Measurements from ENCODE around the gene PAGE2.

PAGE2 gene

DNA sequence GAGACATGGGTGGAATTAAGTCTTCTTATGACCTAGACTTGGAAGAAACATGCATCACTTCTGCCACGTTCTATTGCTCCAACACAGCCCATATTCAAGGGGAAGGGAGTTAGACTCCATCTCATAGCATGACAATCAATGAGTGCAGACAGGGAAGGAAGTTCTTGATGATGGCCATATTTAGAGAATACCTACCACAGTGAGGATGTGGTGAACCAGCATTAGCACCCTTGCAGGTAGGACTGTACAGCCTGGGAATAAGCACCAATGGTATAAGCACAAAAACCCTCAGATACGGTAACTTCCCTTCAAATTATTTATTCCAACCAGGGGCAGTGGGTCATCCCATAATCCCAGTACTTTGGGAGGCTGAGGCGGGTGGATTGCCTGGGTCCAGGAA, 29.8 kb downstream of the PAGE2 start:
- TF ChIP-seq, protein P1, sequence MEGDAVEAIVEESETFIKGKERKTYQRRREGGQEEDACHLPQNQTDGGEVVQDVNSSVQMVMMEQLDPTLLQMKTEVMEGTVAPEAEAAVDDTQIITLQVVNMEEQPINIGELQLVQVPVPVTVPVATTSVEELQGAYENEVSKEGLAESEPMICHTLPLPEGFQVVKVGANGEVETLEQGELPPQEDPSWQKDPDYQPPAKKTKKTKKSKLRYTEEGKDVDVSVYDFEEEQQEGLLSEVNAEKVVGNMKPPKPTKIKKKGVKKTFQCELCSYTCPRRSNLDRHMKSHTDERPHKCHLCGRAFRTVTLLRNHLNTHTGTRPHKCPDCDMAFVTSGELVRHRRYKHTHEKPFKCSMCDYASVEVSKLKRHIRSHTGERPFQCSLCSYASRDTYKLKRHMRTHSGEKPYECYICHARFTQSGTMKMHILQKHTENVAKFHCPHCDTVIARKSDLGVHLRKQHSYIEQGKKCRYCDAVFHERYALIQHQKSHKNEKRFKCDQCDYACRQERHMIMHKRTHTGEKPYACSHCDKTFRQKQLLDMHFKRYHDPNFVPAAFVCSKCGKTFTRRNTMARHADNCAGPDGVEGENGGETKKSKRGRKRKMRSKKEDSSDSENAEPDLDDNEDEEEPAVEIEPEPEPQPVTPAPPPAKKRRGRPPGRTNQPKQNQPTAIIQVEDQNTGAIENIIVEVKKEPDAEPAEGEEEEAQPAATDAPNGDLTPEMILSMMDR (conservative IDR thresholded peaks at IDR 0.05; ENCODE audit: low read depth, low read length), result no peak
- Histone ChIP-seq H3K27ac (no peak overlapping the region), H3K36me3 (ENCODE audit: insufficient read depth) (no peaks in the 10 kb centered on the region), H3K9ac (no peak overlapping the region), H2AFZ (ENCODE audit: low read depth) (no peak overlapping the region), H3K27me3 (ENCODE audit: insufficient read depth, low read depth) (no peaks in the 10 kb centered on the region), H4K20me1 (ENCODE audit: insufficient read depth) (no peaks in the 10 kb centered on the region), H3K4me2 (no peak overlapping the region), H3K4me3 (IDR thresholded peaks at IDR 0.05; ENCODE audit: insufficient read depth, low read depth, low read length) (no peak overlapping the region), H3K79me2 (ENCODE audit: insufficient read depth, low read depth) (no peaks in the 10 kb centered on the region), H3K4me1 (ENCODE audit: low read depth, poor library complexity, severe bottlenecking) (no peaks in the 10 kb centered on the region)

DNA sequence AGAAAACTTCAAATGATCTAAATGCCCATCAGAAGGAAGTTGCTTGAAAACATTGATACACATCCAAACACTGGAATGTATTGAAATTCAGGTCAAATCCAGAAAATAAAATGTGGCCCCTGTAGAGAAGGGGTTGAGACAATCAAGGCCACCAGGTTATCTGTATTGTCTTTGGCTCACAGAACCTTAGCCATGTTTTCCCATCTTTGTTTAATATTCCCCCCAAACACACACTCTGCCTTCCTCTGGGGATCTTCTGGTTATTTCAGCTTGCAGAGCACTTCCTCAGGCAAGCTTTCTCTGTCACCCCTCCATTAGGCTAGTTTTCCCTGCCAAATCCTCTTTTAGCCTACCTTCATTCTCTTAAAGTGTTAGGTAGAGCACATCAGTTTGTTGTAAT, 30.5 kb downstream of the PAGE2 start:
- no peaks in the 10 kb centered on the region for H3K79me2 ChIP-seq (ENCODE audit: insufficient read depth, low read depth)
- H3K36me3 ChIP-seq (ENCODE audit: insufficient read depth), result no peaks in the 10 kb centered on the region
- H3K9ac ChIP-seq, result no peak overlapping the region
- no peaks in the 10 kb centered on the region for H3K27me3 ChIP-seq (ENCODE audit: insufficient read depth, low read depth)
- H3K4me3 ChIP-seq (IDR thresholded peaks at IDR 0.05; ENCODE audit: insufficient read depth, low read depth, low read length), result no peak overlapping the region
- no peak overlapping the region for H3K27ac ChIP-seq
- TF ChIP-seq, protein P1 (conservative IDR thresholded peaks at IDR 0.05; ENCODE audit: low read depth, low read length), result no peak
- H3K4me1 ChIP-seq (ENCODE audit: low read depth, poor library complexity, severe bottlenecking), result no peaks in the 10 kb centered on the region
- H4K20me1 ChIP-seq (ENCODE audit: insufficient read depth), result no peaks in the 10 kb centered on the region
- no peak overlapping the region for H2AFZ ChIP-seq (ENCODE audit: low read depth)
- H3K4me2 ChIP-seq, result no peak overlapping the region

DNA sequence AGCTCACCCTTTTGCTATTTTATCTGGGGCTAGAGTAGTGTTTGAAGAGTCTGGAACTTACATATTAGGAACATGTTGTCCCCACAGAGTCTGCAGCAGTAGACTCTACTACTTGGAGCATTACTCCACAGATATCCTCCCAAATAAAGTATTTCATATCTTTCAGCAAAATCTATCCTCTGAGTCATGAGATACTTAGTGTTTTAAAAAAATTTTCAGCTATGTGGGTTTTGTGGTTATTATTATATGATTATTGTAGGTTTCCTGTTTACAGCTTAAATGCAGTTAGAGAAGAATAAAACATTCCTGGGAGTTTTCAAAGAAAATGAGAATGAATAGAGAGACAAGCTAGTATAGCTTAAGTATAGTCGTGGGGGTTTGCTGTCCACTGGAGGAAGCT, 30.9 kb downstream of the PAGE2 start:
- H3K4me3 ChIP-seq (IDR thresholded peaks at IDR 0.05; ENCODE audit: insufficient read depth, low read depth, low read length), result no peak overlapping the region
- TF ChIP-seq, protein P1 (conservative IDR thresholded peaks at IDR 0.05; ENCODE audit: low read depth, low read length), result no peak
- H3K27ac ChIP-seq, result no peak overlapping the region
- H3K79me2 ChIP-seq (ENCODE audit: insufficient read depth, low read depth), result no peaks in the 10 kb centered on the region
- H3K4me2 ChIP-seq, result no peak overlapping the region
- H4K20me1 ChIP-seq (ENCODE audit: insufficient read depth), result no peaks in the 10 kb centered on the region
- H3K36me3 ChIP-seq (ENCODE audit: insufficient read depth), result no peaks in the 10 kb centered on the region
- no peaks in the 10 kb centered on the region for H3K4me1 ChIP-seq (ENCODE audit: low read depth, poor library complexity, severe bottlenecking)
- no peaks in the 10 kb centered on the region for H3K27me3 ChIP-seq (ENCODE audit: insufficient read depth, low read depth)
- no peak overlapping the region for H3K9ac ChIP-seq
- no peak overlapping the region for H2AFZ ChIP-seq (ENCODE audit: low read depth)

DNA sequence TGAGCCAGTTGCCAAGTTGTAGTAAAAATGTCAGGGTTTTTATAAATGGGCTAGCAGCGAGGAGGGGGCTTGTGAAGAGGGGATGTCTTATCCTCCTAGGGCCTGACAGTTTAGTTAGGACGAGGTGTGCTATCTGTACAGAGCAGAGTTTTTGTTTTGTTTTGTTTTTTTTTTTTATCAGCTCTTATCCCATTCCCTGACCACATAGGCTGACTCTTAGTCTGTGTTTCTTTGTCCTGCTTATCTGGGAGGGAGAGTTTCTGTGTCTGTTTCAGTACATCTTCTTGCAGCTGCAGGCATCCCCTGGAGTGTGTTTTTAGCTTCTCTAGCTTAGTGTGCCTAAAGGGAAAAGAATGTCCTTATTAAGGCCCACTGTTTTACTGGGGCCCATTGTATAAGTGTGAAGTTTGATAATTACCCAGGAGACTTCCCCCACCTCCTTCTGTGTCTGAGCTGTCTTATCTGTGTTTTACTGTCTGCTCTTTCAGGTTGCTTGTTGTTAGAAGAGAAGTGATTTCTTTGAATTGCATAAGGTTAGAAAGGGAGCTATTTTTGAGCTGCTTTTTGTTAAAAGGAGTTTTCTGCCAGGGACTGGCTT, 32.0 kb downstream of the PAGE2 start:
- Histone ChIP-seq H4K20me1 (ENCODE audit: insufficient read depth) (no peaks in the 10 kb centered on the region), H3K9ac (no peak overlapping the region), H3K27ac (no peak overlapping the region), H3K4me3 (IDR thresholded peaks at IDR 0.05; ENCODE audit: insufficient read depth, low read depth, low read length) (no peak overlapping the region), H3K4me1 (ENCODE audit: low read depth, poor library complexity, severe bottlenecking) (no peaks in the 10 kb centered on the region), H3K36me3 (ENCODE audit: insufficient read depth) (no peaks in the 10 kb centered on the region), H3K4me2 (no peak overlapping the region), H2AFZ (ENCODE audit: low read depth) (no peak overlapping the region), H3K79me2 (ENCODE audit: insufficient read depth, low read depth) (no peaks in the 10 kb centered on the region), H3K27me3 (ENCODE audit: insufficient read depth, low read depth) (no peaks in the 10 kb centered on the region)
- TF ChIP-seq, protein P1 (conservative IDR thresholded peaks at IDR 0.05; ENCODE audit: low read depth, low read length), result no peak

All from KMS-11 (cell line).